IMR-90 (cell line): ENCODE measurements around the gene RPRML. TPM values are rescaled to one million over a fixed set of nuclear protein-coding genes. Genes with fewer than 3 reads are reported as not detected.

Experiments
- ATAC-seq: fragments of 200-7000 bp; cut with Tn5 transposase; 2 replicates; pipeline ENCODE4 v1.9.1; 2020; ENCODE audit warnings: low read depth, mild to moderate bottlenecking, moderate library complexity
- BruUV-seq: library from RNA; stranded (reverse); fragments of 400-500 nt; replicated peaks from 2 replicates; lab custom pipeline; 2021; lab: Mats Ljungman, UMichigan
- CTCF ChIA-PET: fragments of 300-600 bp; formaldehyde crosslinking; extraction: SDS; loops from one replicate; lab custom pipeline; 2021; ENCODE audit warnings: antibody characterized with exemption; lab: Yijun Ruan, JAX
- POLR2A ChIA-PET: fragments of 300-600 bp; sonication (Branson Sonifier 250); formaldehyde crosslinking; loops from one replicate; lab custom pipeline; 2022; ENCODE audit warnings: antibody characterized with exemption; ENCODE audit not compliant: unreplicated experiment; lab: Charles Lee
- DNase-seq: peaks from one replicate; pipeline ENCODE4 v3.0.0; 2013
- H2AFZ ChIP-seq: replicated peaks from 2 replicates; pipeline ENCODE3; 2013; ENCODE audit warnings: low read length, mild to moderate bottlenecking; ENCODE audit not compliant: poor library complexity
- H2AK5ac ChIP-seq: 2 replicates; pipeline ENCODE4 v1.6.1; 2013; ENCODE audit warnings: low read depth, low read length, inconsistent platforms
- H2AK9ac ChIP-seq: replicated peaks from 2 replicates; pipeline ENCODE3; 2013; ENCODE audit warnings: mild to moderate bottlenecking, low read depth, low read length, moderate library complexity; ENCODE audit not compliant: poor library complexity
- H2BK120ac ChIP-seq: 2 replicates; pipeline ENCODE4 v1.6.1; 2013; ENCODE audit warnings: low read depth, low read length, inconsistent platforms
- H2BK15ac ChIP-seq: 3 replicates; pipeline ENCODE4 v1.6.1; 2013; ENCODE audit warnings: low read depth, low read length, inconsistent platforms
- H2BK20ac ChIP-seq: 2 replicates; pipeline ENCODE4 v1.6.1; 2013; ENCODE audit warnings: low read depth, mild to moderate bottlenecking, inconsistent platforms, low read length, moderate library complexity
- H2BK5ac ChIP-seq: 2 replicates; pipeline ENCODE4 v1.6.1; 2013; ENCODE audit warnings: mild to moderate bottlenecking, low read depth, low read length, inconsistent platforms; ENCODE audit not compliant: poor library complexity, severe bottlenecking
- H3K14ac ChIP-seq: replicated peaks from 2 replicates; pipeline ENCODE4 v1.6.1; 2013; ENCODE audit warnings: low read depth, low read length, inconsistent platforms
- H3K18ac ChIP-seq: 2 replicates; pipeline ENCODE4 v1.6.1; 2013; ENCODE audit warnings: low read depth, low read length, control low read depth
- H3K23ac ChIP-seq: 2 replicates; pipeline ENCODE4 v1.6.1; 2013; ENCODE audit warnings: low read depth, low read length, inconsistent platforms
- H3K27ac ChIP-seq: 2 replicates; pipeline ENCODE4 v1.5.1; 2013; ENCODE audit warnings: mild to moderate bottlenecking, control low read depth, low read length; ENCODE audit not compliant: insufficient read depth
- H3K27me3 ChIP-seq: 2 replicates; pipeline ENCODE4 v1.6.1; 2013; ENCODE audit warnings: low read length; ENCODE audit not compliant: control insufficient read depth, insufficient read depth
- H3K36me3 ChIP-seq: 2 replicates; pipeline ENCODE4 v1.6.1; 2013; ENCODE audit warnings: low read length, mixed read lengths; ENCODE audit not compliant: control insufficient read depth, insufficient read depth
- H3K4ac ChIP-seq: 2 replicates; pipeline ENCODE4 v1.6.1; 2013; ENCODE audit warnings: low read depth, low read length, inconsistent platforms
- H3K4me1 ChIP-seq: 2 replicates; pipeline ENCODE4 v1.6.1; 2013; ENCODE audit warnings: low read length, mixed read lengths; ENCODE audit not compliant: control insufficient read depth, insufficient read depth
- H3K4me2 ChIP-seq: 2 replicates; pipeline ENCODE4 v1.6.1; 2013; ENCODE audit warnings: low read depth, mild to moderate bottlenecking, control low read depth, low read length, moderate library complexity
- H3K4me3 ChIP-seq: 2 replicates; pipeline ENCODE4 v1.5.1; 2013; ENCODE audit warnings: low read depth, mild to moderate bottlenecking, control low read depth, low read length, moderate library complexity; ENCODE audit not compliant: insufficient read depth
- H3K56ac ChIP-seq: 2 replicates; pipeline ENCODE4 v1.6.1; 2013; ENCODE audit warnings: low read length, inconsistent platforms; ENCODE audit not compliant: insufficient read depth; ENCODE audit errors: extremely low read depth
- H3K79me1 ChIP-seq, 2 experiments: 2 replicates each; pipeline ENCODE4 v1.6.1; 2013; ENCODE audit warnings: low read length in 2 of 2, inconsistent platforms in 1 of 2, low read depth in 1 of 2
- H3K9ac ChIP-seq: 2 replicates; pipeline ENCODE4 v1.6.1; 2013; ENCODE audit warnings: low read depth, low read length, control low read depth
- H3K9me1 ChIP-seq: 2 replicates; pipeline ENCODE4 v1.6.1; 2013; ENCODE audit warnings: low read length, inconsistent platforms; ENCODE audit not compliant: insufficient read depth
- H3K9me3 ChIP-seq: 2 replicates; pipeline ENCODE4 v1.6.1; 2013; ENCODE audit warnings: low read length; ENCODE audit not compliant: control insufficient read depth, insufficient read depth
- H4K20me1 ChIP-seq: 2 replicates; pipeline ENCODE4 v1.6.1; 2013; ENCODE audit warnings: low read length, inconsistent platforms; ENCODE audit not compliant: insufficient read depth
- H4K5ac ChIP-seq: 2 replicates; pipeline ENCODE4 v1.6.1; 2013; ENCODE audit warnings: mild to moderate bottlenecking, low read depth, low read length, control low read depth
- H4K8ac ChIP-seq, 2 experiments: 2 replicates each; pipeline ENCODE4 v1.6.1; 2013; ENCODE audit warnings: low read depth in 2 of 2, low read length in 2 of 2, control low read depth in 1 of 2, inconsistent platforms in 1 of 2
- H4K91ac ChIP-seq: 2 replicates; pipeline ENCODE4 v1.6.1; 2013; ENCODE audit warnings: low read depth, low read length, inconsistent platforms; ENCODE audit not compliant: insufficient read depth
- BHLHE40 ChIP-seq: fragments of 150-350 bp; IDR thresholded peaks from 2 replicates; pipeline ENCODE4 v1.6.1; 2016; ENCODE audit warnings: mild to moderate bottlenecking, low read depth, low read length
- CEBPB ChIP-seq: IDR thresholded peaks from 2 replicates; pipeline ENCODE4 v1.6.1; 2012; ENCODE audit warnings: low read depth, low read length, improper control_type of control experiment
- CHD1 ChIP-seq: IDR thresholded peaks from 2 replicates; pipeline ENCODE4 v1.6.1; 2012; ENCODE audit warnings: low read depth, low read length, improper control_type of control experiment
- CTCF ChIP-seq: conservative IDR thresholded peaks from 2 replicates; pipeline ENCODE4 v1.5.1; 2012; ENCODE audit warnings: mild to moderate bottlenecking, low read depth, low read length, improper control_type of control experiment
- ELK1 ChIP-seq: fragments of 150-350 bp; IDR thresholded peaks from 2 replicates; pipeline ENCODE4 v1.6.1; 2016; ENCODE audit warnings: low read depth, mild to moderate bottlenecking, low read length, moderate library complexity, borderline replicate concordance
- FOS ChIP-seq: fragments of 150-350 bp; IDR thresholded peaks from 2 replicates; pipeline ENCODE4 v1.6.1; 2016; ENCODE audit warnings: low read depth, low read length
- MAFK ChIP-seq: IDR thresholded peaks from 2 replicates; pipeline ENCODE4 v1.6.1; 2012; ENCODE audit warnings: low read depth, low read length, improper control_type of control experiment
- MAZ ChIP-seq: IDR thresholded peaks from 2 replicates; pipeline ENCODE4 v1.6.1; 2012; ENCODE audit warnings: low read depth, mild to moderate bottlenecking, low read length, improper control_type of control experiment, moderate library complexity, borderline replicate concordance
- MXI1 ChIP-seq: IDR thresholded peaks from 2 replicates; pipeline ENCODE4 v1.6.1; 2012; ENCODE audit warnings: low read depth, mild to moderate bottlenecking, low read length, moderate library complexity, borderline replicate concordance
- NFE2L2 ChIP-seq: fragments of 150-350 bp; IDR thresholded peaks from 2 replicates; pipeline ENCODE4 v1.6.1; 2016; ENCODE audit warnings: low read depth, mild to moderate bottlenecking, low read length
- POLR2A ChIP-seq: IDR thresholded peaks from 2 replicates; pipeline ENCODE4 v1.6.1; 2012; ENCODE audit warnings: mild to moderate bottlenecking, low read depth, low read length
- RAD21 ChIP-seq: IDR thresholded peaks from 2 replicates; pipeline ENCODE4 v1.6.1; 2012; ENCODE audit warnings: low read length, improper control_type of control experiment
- RCOR1 ChIP-seq: IDR thresholded peaks from 2 replicates; pipeline ENCODE4 v1.6.1; 2012; ENCODE audit warnings: mild to moderate bottlenecking, low read length, improper control_type of control experiment; ENCODE audit not compliant: insufficient replicate concordance
- RFX5 ChIP-seq: IDR thresholded peaks from 2 replicates; pipeline ENCODE4 v1.8.0; 2012; ENCODE audit warnings: low read depth, mild to moderate bottlenecking, low read length, moderate library complexity
- SMC3 ChIP-seq: fragments of 150-350 bp; IDR thresholded peaks from 2 replicates; pipeline ENCODE4 v1.6.1; 2016; ENCODE audit warnings: low read depth, mild to moderate bottlenecking, antibody characterized with exemption, low read length, moderate library complexity
- WGBS, 2 experiments: methylation state at CpG; one replicate each; pipeline versions ENCODE4 v1.1.5 to v1.1.7; 2013; ENCODE audit warnings: missing lambda C conversion rate in 2 of 2; ENCODE audit not compliant: insufficient read length in 1 of 2; ENCODE audit errors: extremely low coverage in 2 of 2; 5-methylcytosine and 5-hydroxymethylcytosine counted together
- dilution Hi-C: fragments of 300-500 bp; cut with HindIII; formaldehyde crosslinking; loops from one replicate; pipeline ENCODE4 v1.14.3; 2018; ENCODE audit warnings: low sequenced_read_pairs; ENCODE audit not compliant: unreplicated experiment
- in situ Hi-C: fragments of 300-500 bp; cut with MboI; formaldehyde crosslinking; loops from 3 replicates; pipeline ENCODE4 v1.14.3; 2019; ENCODE audit warnings: low sequenced_read_pairs, inconsistent platforms, mixed read lengths
- intact Hi-C: fragments of 100-400 bp; cut with micrococcal nuclease; formaldehyde crosslinking; loops from 2 replicates; pipeline ENCODE4 v1.10.0; 2022
- polyA plus RNA-seq, 3 experiments: library from polyadenylated mRNA; depleted of rRNA; stranded (reverse); fragments of >200 nt; gene quantifications; 2 replicates each; pipeline ENCODE4 v1.2.3, GENCODE V29; 2012; ENCODE audit warnings: low replicate concordance in 1 of 3
- total RNA-seq: library from RNA; depleted of rRNA; stranded (reverse); fragments of >200 nt; gene quantifications from 2 replicates; pipeline ENCODE4 v1.2.3, GENCODE V29; 2012
- TF ChIP-seq, protein P1 (sequence below): fragments of 150-350 bp; IDR thresholded peaks from 2 replicates; pipeline ENCODE4 v1.6.1; 2017; ENCODE audit warnings: mild to moderate bottlenecking, antibody characterized with exemption, low read length, low read depth

RPRML gene
- total and polyA plus RNA-seq, 2 of the 4 experiments (the other 2 are of a cell fraction): not detected

GRCh38 chr17:46986366-46986765 is 7.3 kb upstream of the RPRML start:
- Histone ChIP-seq H3K14ac (no peak overlapping the region), H2AFZ (no peak overlapping the region), H3K79me1 (no peaks in the 10 kb centered on the region), H3K27ac (no peak overlapping the region), H3K4ac (no peak overlapping the region), H3K9me1 (no peaks in the 10 kb centered on the region), H2AK5ac (no peak overlapping the region), H3K9ac (no peak overlapping the region), H4K8ac (no peak overlapping the region), H2BK20ac (no peak overlapping the region), H4K91ac (no peak overlapping the region), H2AK9ac (no peak overlapping the region), H3K23ac (no peak overlapping the region), H3K27me3 (peaks cover 30% of the 10 kb centered on the region), H2BK120ac (no peak overlapping the region), H3K56ac (no peak overlapping the region), H2BK5ac (no peak overlapping the region), H3K9me3 (no peaks in the 10 kb centered on the region; the same call in 1 of the 2 replicates), H2BK15ac (no peak overlapping the region), H3K18ac (no peak overlapping the region), H3K36me3 (no peaks in the 10 kb centered on the region), H3K4me1 (no peaks in the 10 kb centered on the region), H3K4me2 (no peak overlapping the region), H3K4me3 (no peak overlapping the region), H4K20me1 (peaks cover 4% of the 10 kb centered on the region; the same call in 1 of the 2 replicates), H4K5ac (no peak overlapping the region)
- intact Hi-C loops: no loop called here
- ATAC-seq: no peak
- WGBS, 2 experiments: 45% methylated on average over 2 of the region's 7 CpGs; no CpG with 5 or more reads in 1 of the 2 experiments
- dilution Hi-C loops: no loop called here
- CTCF ChIA-PET: no interaction called here
- no TSS peak for BruUV-seq
- in situ Hi-C loops: no loop called here
- TF ChIP-seq CHD1 (no peak), MAFK (no peak), BHLHE40 (no peak), MXI1 (no peak), RAD21 (no peak), RFX5 (no peak), POLR2A (no peak), RCOR1 (no peak), MAZ (no peak), SMC3 (no peak), FOS (no peak), CTCF (no peak), ELK1 (no peak), CEBPB (no peak), NFE2L2 (no peak)
- TF ChIP-seq, protein P1, sequence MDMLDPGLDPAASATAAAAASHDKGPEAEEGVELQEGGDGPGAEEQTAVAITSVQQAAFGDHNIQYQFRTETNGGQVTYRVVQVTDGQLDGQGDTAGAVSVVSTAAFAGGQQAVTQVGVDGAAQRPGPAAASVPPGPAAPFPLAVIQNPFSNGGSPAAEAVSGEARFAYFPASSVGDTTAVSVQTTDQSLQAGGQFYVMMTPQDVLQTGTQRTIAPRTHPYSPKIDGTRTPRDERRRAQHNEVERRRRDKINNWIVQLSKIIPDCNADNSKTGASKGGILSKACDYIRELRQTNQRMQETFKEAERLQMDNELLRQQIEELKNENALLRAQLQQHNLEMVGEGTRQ: no peak
- no peak for DNase-seq
- POLR2A ChIA-PET: no interaction called here
